ENCODE results near the gene CMTM1. TPM values are rescaled to one million over a fixed set of nuclear protein-coding genes. Genes with fewer than 3 reads are reported as not detected.
"Not testable (repeated sequence)": the region's sequence is repeated elsewhere in the genome, so short reads cannot be mapped to it uniquely, and the experiment has no call there.

The CMTM1 gene
- total and polyA plus RNA-seq, 4 donors, result 4.5 to 12.8 (median 10.0) TPM

- H3K27me3 ChIP-seq (ENCODE audit: control insufficient read depth, insufficient read depth, low read length), result no peaks in the 10 kb centered on the region
- peaks cover 8% of the 10 kb centered on the region for H3K36me3 ChIP-seq (ENCODE audit: control insufficient read depth, insufficient read depth, low read length)
- DNase-seq (ENCODE audit: low read depth in 4 of 6, low spot score in 6 of 6), result no peak
- H3K9me3 ChIP-seq (ENCODE audit: control insufficient read depth, insufficient read depth, low read length), result no peaks in the 10 kb centered on the region
- no peak overlapping the region for H3K27ac ChIP-seq (ENCODE audit: low read depth, low read length)
- H3K4me3 ChIP-seq (ENCODE audit: low read depth, low read length), result no peak overlapping the region
- 75% methylated on average over 1 of the region's 1 CpG for whole genome bisulfite sequencing (ENCODE audit: insufficient coverage)
- H3K4me1 ChIP-seq (ENCODE audit: control insufficient read depth, insufficient read depth, low read length), result no peaks in the 10 kb centered on the region
Observed at GRCh38 chr16:66560107-66560506, 6.1 kb upstream of the CMTM1 start.

GRCh38 chr16:66561381-66562080, 4.7 kb upstream of the CMTM1 start:
- Histone ChIP-seq H3K9me3 (ENCODE audit: control insufficient read depth, insufficient read depth, low read length) (no peaks in the 10 kb centered on the region), H3K27me3 (ENCODE audit: control insufficient read depth, insufficient read depth, low read length) (no peaks in the 10 kb centered on the region), H3K4me3 (ENCODE audit: low read depth, low read length) (no peak overlapping the region), H3K4me1 (ENCODE audit: control insufficient read depth, insufficient read depth, low read length) (no peaks in the 10 kb centered on the region), H3K36me3 (ENCODE audit: control insufficient read depth, insufficient read depth, low read length) (peaks cover 15% of the 10 kb centered on the region), H3K27ac (ENCODE audit: low read depth, low read length) (no peak overlapping the region)
- no peak for DNase-seq (ENCODE audit: low read depth in 4 of 6, low spot score in 6 of 6)
- no CpG with 5 or more reads among the region's 3 CpGs for WGBS (ENCODE audit: insufficient coverage)

GRCh38 chr16:66562409-66562808, 3.8 kb upstream of the CMTM1 start:
- Histone ChIP-seq H3K4me3 (ENCODE audit: low read depth, low read length) (no peak overlapping the region), H3K27me3 (ENCODE audit: control insufficient read depth, insufficient read depth, low read length) (no peaks in the 10 kb centered on the region), H3K36me3 (ENCODE audit: control insufficient read depth, insufficient read depth, low read length) (peaks cover 19% of the 10 kb centered on the region), H3K9me3 (ENCODE audit: control insufficient read depth, insufficient read depth, low read length) (peaks cover 1% of the 10 kb centered on the region), H3K27ac (ENCODE audit: low read depth, low read length) (no peak overlapping the region), H3K4me1 (ENCODE audit: control insufficient read depth, insufficient read depth, low read length) (no peaks in the 10 kb centered on the region)
- DNase-seq (ENCODE audit: low read depth in 4 of 6, low spot score in 6 of 6), result no peak
- no CpG with 5 or more reads among the region's 1 CpG for WGBS (ENCODE audit: insufficient coverage)

GRCh38 chr16:66562986-66563385, 3.3 kb upstream of the CMTM1 start:
- H3K36me3 ChIP-seq (ENCODE audit: control insufficient read depth, insufficient read depth, low read length), result peaks cover 19% of the 10 kb centered on the region
- no CpG with 5 or more reads among the region's 2 CpGs for WGBS (ENCODE audit: insufficient coverage)
- H3K4me1 ChIP-seq (ENCODE audit: control insufficient read depth, insufficient read depth, low read length), result no peaks in the 10 kb centered on the region
- H3K4me3 ChIP-seq (ENCODE audit: low read depth, low read length), result no peak overlapping the region
- no peaks in the 10 kb centered on the region for H3K27me3 ChIP-seq (ENCODE audit: control insufficient read depth, insufficient read depth, low read length)
- no peak for DNase-seq (ENCODE audit: low read depth in 4 of 6, low spot score in 6 of 6)
- H3K27ac ChIP-seq (ENCODE audit: low read depth, low read length), result no peak overlapping the region
- H3K9me3 ChIP-seq (ENCODE audit: control insufficient read depth, insufficient read depth, low read length), result peaks cover 1% of the 10 kb centered on the region

GRCh38 chr16:66563574-66564334, 2.5 kb upstream of the CMTM1 start:
- Histone ChIP-seq H3K36me3 (ENCODE audit: control insufficient read depth, insufficient read depth, low read length) (peaks cover 19% of the 10 kb centered on the region), H3K4me1 (ENCODE audit: control insufficient read depth, insufficient read depth, low read length) (no peaks in the 10 kb centered on the region), H3K4me3 (ENCODE audit: low read depth, low read length) (no peak overlapping the region), H3K27me3 (ENCODE audit: control insufficient read depth, insufficient read depth, low read length) (no peaks in the 10 kb centered on the region), H3K9me3 (ENCODE audit: control insufficient read depth, insufficient read depth, low read length) (peaks cover 1% of the 10 kb centered on the region), H3K27ac (ENCODE audit: low read depth, low read length) (no peak overlapping the region)
- DNase-seq (ENCODE audit: low read depth in 4 of 6, low spot score in 6 of 6), result no peak
- WGBS (ENCODE audit: insufficient coverage), result no CpG with 5 or more reads among the region's 2 CpGs

- H3K4me3 ChIP-seq (ENCODE audit: low read depth, low read length); H3K27ac ChIP-seq (ENCODE audit: low read depth, low read length); H3K4me1 ChIP-seq (ENCODE audit: control insufficient read depth, insufficient read depth, low read length); H3K27me3 ChIP-seq (ENCODE audit: control insufficient read depth, insufficient read depth, low read length); DNase-seq (ENCODE audit: low read depth in 4 of 6, low spot score in 6 of 6); H3K9me3 ChIP-seq (ENCODE audit: control insufficient read depth, insufficient read depth, low read length): not testable (repeated sequence)
- WGBS (ENCODE audit: insufficient coverage), result no CpG with 5 or more reads among the region's 3 CpGs
- peaks cover 14% of the 10 kb centered on the region for H3K36me3 ChIP-seq (ENCODE audit: control insufficient read depth, insufficient read depth, low read length)
Observed at GRCh38 chr16:66567270-66567669, 1.0 kb downstream of the CMTM1 start.

GRCh38 chr16:66568355-66568754, 2.1 kb downstream of the CMTM1 start:
- Histone ChIP-seq H3K9me3 (ENCODE audit: control insufficient read depth, insufficient read depth, low read length) (peaks cover 1% of the 10 kb centered on the region), H3K27me3 (ENCODE audit: control insufficient read depth, insufficient read depth, low read length) (no peaks in the 10 kb centered on the region), H3K4me1 (ENCODE audit: control insufficient read depth, insufficient read depth, low read length) (no peaks in the 10 kb centered on the region), H3K27ac (ENCODE audit: low read depth, low read length) (no peak overlapping the region), H3K4me3 (ENCODE audit: low read depth, low read length) (no peak overlapping the region), H3K36me3 (ENCODE audit: control insufficient read depth, insufficient read depth, low read length) (peaks cover 14% of the 10 kb centered on the region)
- WGBS (ENCODE audit: insufficient coverage), result 100% methylated on average over 1 of the region's 2 CpGs
- no peak for DNase-seq (ENCODE audit: low read depth in 4 of 6, low spot score in 6 of 6)

- peaks cover 14% of the 10 kb centered on the region for H3K36me3 ChIP-seq (ENCODE audit: control insufficient read depth, insufficient read depth, low read length)
- H3K9me3 ChIP-seq (ENCODE audit: control insufficient read depth, insufficient read depth, low read length), result peaks cover 1% of the 10 kb centered on the region
- no peak overlapping the region for H3K27ac ChIP-seq (ENCODE audit: low read depth, low read length)
- DNase-seq (ENCODE audit: low read depth in 4 of 6, low spot score in 6 of 6), result no peak
- no peak overlapping the region for H3K4me3 ChIP-seq (ENCODE audit: low read depth, low read length)
- H3K27me3 ChIP-seq (ENCODE audit: control insufficient read depth, insufficient read depth, low read length), result no peaks in the 10 kb centered on the region
- WGBS (ENCODE audit: insufficient coverage), result no CpG with 5 or more reads among the region's 1 CpG
- H3K4me1 ChIP-seq (ENCODE audit: control insufficient read depth, insufficient read depth, low read length), result no peaks in the 10 kb centered on the region
Observed at GRCh38 chr16:66569131-66569530, 2.9 kb downstream of the CMTM1 start.

GRCh38 chr16:66569827-66570405, 3.7 kb downstream of the CMTM1 start:
- no peak overlapping the region for H3K4me3 ChIP-seq (ENCODE audit: low read depth, low read length)
- no peak for DNase-seq (ENCODE audit: low read depth in 4 of 6, low spot score in 6 of 6)
- H3K9me3 ChIP-seq (ENCODE audit: control insufficient read depth, insufficient read depth, low read length), result peaks cover 1% of the 10 kb centered on the region
- H3K4me1 ChIP-seq (ENCODE audit: control insufficient read depth, insufficient read depth, low read length), result no peaks in the 10 kb centered on the region
- WGBS (ENCODE audit: insufficient coverage), result 100% methylated on average over 1 of the region's 3 CpGs
- H3K27ac ChIP-seq (ENCODE audit: low read depth, low read length), result no peak overlapping the region
- H3K36me3 ChIP-seq (ENCODE audit: control insufficient read depth, insufficient read depth, low read length), result peaks cover 14% of the 10 kb centered on the region
- no peaks in the 10 kb centered on the region for H3K27me3 ChIP-seq (ENCODE audit: control insufficient read depth, insufficient read depth, low read length)

Measured in spinal cord (tissue), 10 donors.